Endothelial cell (in vitro differentiated cells): ENCODE measurements around the gene AFF1. TPM values are rescaled to one million over a fixed set of nuclear protein-coding genes. Genes with fewer than 3 reads are reported as not detected.
"Not testable (repeated sequence)": the region's sequence is repeated elsewhere in the genome, so short reads cannot be mapped to it uniquely, and the experiment has no call there.

Experiments
- DNase-seq: peaks from one replicate; pipeline ENCODE4 v3.0.0; 2021; ENCODE audit warnings: low spot score
- H3K27ac Mint-ChIP-seq: one replicate; pipeline ENCODE4 v1.8.0; 2021; ENCODE audit warnings: mixed read lengths, inconsistent platforms; ENCODE audit not compliant: unreplicated experiment
- H3K27me3 Mint-ChIP-seq: one replicate; pipeline ENCODE4 v1.8.0; 2021; ENCODE audit warnings: mild to moderate bottlenecking, moderate library complexity, mixed read lengths, inconsistent platforms; ENCODE audit not compliant: unreplicated experiment
- H3K36me3 Mint-ChIP-seq: one replicate; pipeline ENCODE4 v1.8.0; 2021; ENCODE audit warnings: mild to moderate bottlenecking, low read depth, mixed read lengths, inconsistent platforms; ENCODE audit not compliant: unreplicated experiment
- H3K4me1 Mint-ChIP-seq: one replicate; pipeline ENCODE4 v1.8.0; 2021; ENCODE audit warnings: mild to moderate bottlenecking, mixed read lengths, inconsistent platforms; ENCODE audit not compliant: unreplicated experiment
- H3K4me3 Mint-ChIP-seq: one replicate; pipeline ENCODE4 v1.8.0; 2021; ENCODE audit warnings: mild to moderate bottlenecking, mixed read lengths, inconsistent platforms; ENCODE audit not compliant: unreplicated experiment
- H3K9me3 Mint-ChIP-seq: one replicate; pipeline ENCODE4 v1.8.0; 2021; ENCODE audit warnings: mixed read lengths, inconsistent platforms; ENCODE audit not compliant: unreplicated experiment
- CTCF ChIP-seq: fragments of 200-600 bp; sonication (generic); IDR thresholded peaks from one replicate; pipeline ENCODE4 v1.5.0; 2021; ENCODE audit warnings: antibody characterized with exemption; ENCODE audit not compliant: unreplicated experiment
- total RNA-seq: library from RNA; stranded (reverse); fragmentation: NEBNext Ultra II Directional; extraction: Animal tissue kit (Norgen Biotek cat#: 25700); gene quantifications from one replicate; pipeline ENCODE4 v1.2.1, GENCODE V29; 2021; ENCODE audit not compliant: unreplicated experiment

AFF1 gene
- total RNA-seq, 1 donor from 2014 or later, result 93.1 TPM

- Mint-ChIP-seq H3K27ac (no peak overlapping the region), H3K36me3 (peaks cover 9% of the 10 kb centered on the region)
These were observed 47.0 kb downstream of the AFF1 start for GRCh38 chr4:86981789-86982188.

GRCh38 chr4:86985852-86986251 lies 51.0 kb downstream of the AFF1 start:
- H3K27me3 Mint-ChIP-seq, H3K4me3 Mint-ChIP-seq, DNase-seq, H3K9me3 Mint-ChIP-seq, H3K4me1 Mint-ChIP-seq, H3K27ac Mint-ChIP-seq: not testable (repeated sequence)
- peaks cover 23% of the 10 kb centered on the region for H3K36me3 Mint-ChIP-seq

More at GRCh38 chr4:86981789-86982188, 47.0 kb downstream of the AFF1 start:
- peaks cover 11% of the 10 kb centered on the region for H3K4me1 Mint-ChIP-seq
- no peak for TF ChIP-seq CTCF
- H3K4me3 Mint-ChIP-seq, result no peak overlapping the region
- no peaks in the 10 kb centered on the region for H3K9me3 Mint-ChIP-seq
- peaks cover 1% of the 10 kb centered on the region for H3K27me3 Mint-ChIP-seq
- DNase-seq, result no peak

GRCh38 chr4:86989658-86990057 lies 54.8 kb downstream of the AFF1 start:
- Mint-ChIP-seq H3K27me3 (peaks cover 11% of the 10 kb centered on the region), H3K36me3 (peaks cover 19% of the 10 kb centered on the region)
- H3K4me3 Mint-ChIP-seq, DNase-seq, H3K4me1 Mint-ChIP-seq, H3K27ac Mint-ChIP-seq, H3K9me3 Mint-ChIP-seq: not testable (repeated sequence)

GRCh38 chr4:86990510-86990909 lies 55.7 kb downstream of the AFF1 start:
- H3K4me1 Mint-ChIP-seq, result no peaks in the 10 kb centered on the region
- H3K27ac Mint-ChIP-seq, result no peak overlapping the region
- H3K36me3 Mint-ChIP-seq, result peaks cover 21% of the 10 kb centered on the region
- TF ChIP-seq CTCF, result no peak
- DNase-seq, result no peak
- no peak overlapping the region for H3K4me3 Mint-ChIP-seq
- no peaks in the 10 kb centered on the region for H3K9me3 Mint-ChIP-seq
- H3K27me3 Mint-ChIP-seq, result peaks cover 13% of the 10 kb centered on the region

- Mint-ChIP-seq H3K27ac (no peak overlapping the region), H3K9me3 (no peaks in the 10 kb centered on the region), H3K27me3 (peaks cover 13% of the 10 kb centered on the region), H3K4me3 (no peak overlapping the region), H3K4me1 (peaks cover 3% of the 10 kb centered on the region), H3K36me3 (peaks cover 23% of the 10 kb centered on the region)
- TF ChIP-seq CTCF, result no peak
- DNase-seq, result no peak
These were observed 57.2 kb downstream of the AFF1 start for GRCh38 chr4:86991994-86992393.

GRCh38 chr4:86993909-86994681 lies 59.3 kb downstream of the AFF1 start:
- Mint-ChIP-seq H3K27ac (peak overlapping the region; percentile 61), H3K4me1 (peaks cover 14% of the 10 kb centered on the region), H3K27me3 (peaks cover 8% of the 10 kb centered on the region), H3K9me3 (no peaks in the 10 kb centered on the region), H3K4me3 (no peak overlapping the region), H3K36me3 (peaks cover 13% of the 10 kb centered on the region)
- DNase-seq, result no peak
- no peak for TF ChIP-seq CTCF
